HG02798 (cell line): Measurements from ENCODE around the gene PAK5.
"Not testable (repeated sequence)": the region's sequence is repeated elsewhere in the genome, so short reads cannot be mapped to it uniquely, and the experiment has no call there.

Source experiments
- ATAC-seq: cut with Tn5 transposase; IDR thresholded peaks from one replicate; pipeline ENCODE4 v1.9.1; 2021; ENCODE audit warnings: mild to moderate bottlenecking; ENCODE audit not compliant: unreplicated experiment, poor library complexity

The PAK5 gene

DNA sequence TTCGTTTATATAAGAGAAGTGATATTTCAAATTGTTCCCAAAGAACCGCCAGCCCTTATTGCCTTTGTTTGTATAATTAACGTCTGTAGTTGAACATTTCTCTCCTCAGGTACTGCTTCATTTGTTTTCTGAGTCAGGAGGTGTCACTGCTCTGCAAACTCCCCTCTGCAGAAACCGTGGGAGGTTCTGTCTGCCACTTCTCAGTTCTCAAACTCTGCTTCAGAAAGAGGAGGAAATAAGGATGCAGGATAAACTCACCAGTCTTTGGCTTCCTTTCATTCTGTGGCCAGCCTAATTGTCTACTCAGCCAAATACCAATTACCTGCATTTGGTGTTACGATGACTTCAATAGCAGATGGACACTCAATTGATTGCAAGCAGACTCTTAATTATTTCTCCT, 149.8 kb downstream of the PAK5 start:
- no peak for ATAC-seq

DNA sequence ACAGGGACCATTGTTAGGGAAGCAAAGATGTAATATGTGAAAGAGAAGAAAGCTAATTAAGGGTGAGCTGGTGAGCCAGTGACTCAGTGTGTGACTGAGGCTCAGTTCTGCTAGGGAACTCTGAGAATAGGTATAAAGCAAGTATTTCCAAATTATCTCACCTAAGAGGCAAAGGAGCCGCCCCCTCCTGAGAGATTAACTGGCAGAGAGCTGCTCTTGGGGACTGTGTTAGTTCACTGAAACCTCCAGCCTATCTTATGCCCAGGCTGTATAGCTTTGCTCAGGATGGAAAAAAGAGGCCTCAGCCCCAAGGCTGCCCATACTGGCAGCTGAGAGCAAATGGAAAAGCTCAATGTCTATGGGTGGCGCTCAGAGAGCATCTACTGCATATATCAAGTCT, 152.0 kb downstream of the PAK5 start:
- no peak for ATAC-seq

DNA sequence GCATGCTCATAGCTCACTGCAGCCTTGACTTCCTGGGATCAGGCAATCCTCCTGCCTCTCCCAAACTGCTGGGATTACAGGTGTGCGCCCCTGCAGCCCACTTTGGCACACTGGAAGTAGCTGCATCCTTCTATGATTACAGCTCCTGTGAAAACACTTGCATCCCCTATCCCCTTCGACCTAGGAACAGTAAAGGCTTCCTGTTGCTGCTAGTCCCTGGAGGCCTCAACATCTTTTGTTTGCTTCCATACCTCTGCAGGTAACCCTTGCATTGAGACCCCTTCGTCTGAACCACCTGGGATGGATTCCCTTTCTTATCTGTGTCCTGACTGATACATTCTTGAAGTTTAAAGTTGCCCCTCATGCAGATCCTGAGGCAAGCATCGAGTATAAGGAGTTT, 152.4 kb downstream of the PAK5 start:
- no peak for ATAC-seq

DNA sequence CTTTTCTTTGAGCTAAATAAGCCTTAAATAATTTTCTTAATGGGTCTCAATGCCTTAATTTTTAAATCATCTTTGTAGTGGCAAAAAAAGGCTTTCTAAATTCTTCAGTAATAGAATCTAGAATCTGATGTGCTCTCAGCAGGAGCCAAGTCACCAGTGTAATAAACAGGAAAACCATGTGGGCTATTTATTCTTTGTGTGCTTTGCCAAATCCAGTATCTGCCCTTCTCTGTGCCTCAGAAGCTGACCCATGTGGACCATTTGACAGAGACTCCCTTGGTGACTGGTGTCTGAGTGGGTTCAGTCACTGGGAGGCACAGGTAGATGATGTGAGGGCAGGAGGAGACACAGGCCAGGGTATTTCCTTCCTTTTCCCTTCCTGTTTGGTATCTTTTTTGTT, 152.9 kb downstream of the PAK5 start:
- no peak for ATAC-seq

DNA sequence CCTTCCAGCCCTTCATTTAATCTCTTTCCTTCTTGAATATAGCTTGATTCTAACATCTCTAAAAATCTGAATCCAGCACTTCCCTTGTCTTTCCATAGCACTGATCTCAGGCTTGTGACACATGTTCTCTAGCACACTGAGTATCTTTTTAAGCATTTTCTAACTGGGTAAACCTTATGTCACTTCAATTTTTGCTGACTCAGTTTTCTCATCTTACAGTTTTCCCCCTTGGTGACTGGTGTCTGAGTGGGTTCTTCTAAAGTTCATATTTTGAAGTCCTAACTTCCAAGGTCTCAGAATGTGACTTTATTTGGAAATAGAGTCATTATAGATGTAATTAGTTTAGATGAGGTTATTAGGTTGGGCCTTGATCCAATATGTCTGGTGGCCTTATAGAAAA, 153.9 kb downstream of the PAK5 start:
- no peak for ATAC-seq

DNA sequence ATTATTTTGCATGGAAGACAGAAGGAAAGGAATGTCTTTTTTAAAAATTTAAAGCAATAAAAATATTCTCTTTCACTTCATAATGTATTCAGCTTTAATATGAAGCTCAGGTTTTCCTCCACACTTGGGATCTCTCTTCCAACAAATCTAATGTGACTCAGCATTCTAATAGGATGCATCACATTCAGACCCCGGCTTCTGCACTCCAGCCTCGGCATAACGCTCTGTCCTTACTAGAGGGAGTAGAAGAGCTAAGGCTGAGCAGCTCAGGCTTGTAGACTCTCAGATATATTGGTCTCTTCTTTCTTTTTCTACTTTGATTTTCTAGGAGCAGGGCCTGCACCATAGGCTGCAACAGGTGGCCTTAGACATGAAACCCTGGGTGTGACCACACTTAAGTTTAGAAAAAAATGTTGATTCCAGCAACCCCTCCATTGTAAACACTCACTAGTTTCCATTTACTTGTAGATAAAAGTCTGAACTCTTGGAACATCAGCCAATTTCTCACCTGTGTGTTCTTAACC, 161.7 kb downstream of the PAK5 start:
- no peak for ATAC-seq

DNA sequence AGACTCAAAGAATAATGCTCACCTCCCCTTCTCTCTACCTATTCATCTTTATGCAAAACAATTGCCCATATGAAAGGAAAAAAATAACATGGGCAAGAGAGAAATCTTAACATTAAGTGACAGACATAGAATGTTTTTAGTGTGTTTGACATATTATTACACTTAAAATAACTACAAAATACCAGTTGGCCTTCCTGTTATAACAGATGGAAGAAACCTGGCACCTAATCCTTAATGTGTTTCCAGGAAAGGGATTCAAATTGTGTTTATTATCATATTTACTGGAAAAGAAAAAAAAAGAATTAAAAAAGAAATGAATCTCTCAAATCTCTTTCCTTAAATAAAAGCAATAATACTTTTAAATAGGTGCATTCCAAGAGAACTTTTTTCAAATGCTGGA, 165.9 kb downstream of the PAK5 start:
- ATAC-seq: no peak

DNA sequence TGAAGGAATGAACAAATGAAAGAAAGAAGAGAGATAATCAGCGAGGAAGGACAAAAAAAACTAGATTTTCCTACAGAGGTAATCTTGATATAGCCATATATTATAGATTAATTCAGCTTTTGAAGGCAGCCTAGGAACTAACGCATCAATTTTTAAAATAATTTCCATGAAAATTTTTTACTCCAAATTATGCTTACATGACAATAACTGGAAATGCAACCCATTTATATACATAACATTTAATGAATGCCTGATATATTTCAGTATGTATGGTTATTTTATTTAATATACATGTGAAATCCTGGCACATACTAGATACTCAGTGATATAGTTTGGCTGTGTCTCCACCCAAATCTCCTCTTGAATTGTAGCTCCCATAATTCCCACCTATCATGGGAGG, 166.8 kb downstream of the PAK5 start:
- no peak for ATAC-seq

DNA sequence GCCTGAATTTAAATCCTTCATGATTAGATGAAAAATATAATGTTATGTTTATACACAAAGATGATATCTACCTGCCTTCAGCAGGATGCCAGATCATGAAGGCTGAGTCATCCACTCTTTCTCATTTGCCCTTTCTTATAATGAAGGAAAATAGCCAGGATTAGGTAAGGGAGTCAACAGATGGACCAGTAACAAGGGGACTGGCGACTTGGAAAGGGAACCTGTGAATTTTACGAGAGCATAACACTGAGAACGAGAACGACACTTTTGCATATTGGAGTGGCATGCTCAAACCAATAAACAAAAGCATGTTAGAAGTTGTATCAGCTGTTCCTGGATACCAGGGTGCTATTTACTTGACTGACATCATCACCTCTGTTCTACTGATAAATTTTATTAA, 170.5 kb downstream of the PAK5 start:
- no peak for ATAC-seq

DNA sequence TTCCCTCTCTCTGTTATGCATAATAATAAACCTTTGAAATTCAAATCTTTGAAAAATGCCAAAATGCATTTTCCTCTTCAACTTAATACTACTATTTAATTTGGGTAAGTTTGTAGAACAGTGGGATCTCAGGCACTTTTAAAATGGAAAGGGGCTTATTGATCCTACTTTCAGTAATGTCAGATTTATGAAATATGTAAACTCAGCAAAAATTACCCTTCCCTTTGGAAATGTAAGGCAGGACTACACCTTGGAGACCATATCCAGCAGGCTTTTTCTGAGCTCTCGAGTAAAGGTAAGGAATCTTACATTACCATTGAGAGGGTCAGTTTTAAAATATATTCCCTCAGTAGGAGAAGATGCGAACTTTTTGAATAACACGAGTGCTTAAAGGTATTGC, 175.5 kb downstream of the PAK5 start:
- ATAC-seq: no peak

DNA sequence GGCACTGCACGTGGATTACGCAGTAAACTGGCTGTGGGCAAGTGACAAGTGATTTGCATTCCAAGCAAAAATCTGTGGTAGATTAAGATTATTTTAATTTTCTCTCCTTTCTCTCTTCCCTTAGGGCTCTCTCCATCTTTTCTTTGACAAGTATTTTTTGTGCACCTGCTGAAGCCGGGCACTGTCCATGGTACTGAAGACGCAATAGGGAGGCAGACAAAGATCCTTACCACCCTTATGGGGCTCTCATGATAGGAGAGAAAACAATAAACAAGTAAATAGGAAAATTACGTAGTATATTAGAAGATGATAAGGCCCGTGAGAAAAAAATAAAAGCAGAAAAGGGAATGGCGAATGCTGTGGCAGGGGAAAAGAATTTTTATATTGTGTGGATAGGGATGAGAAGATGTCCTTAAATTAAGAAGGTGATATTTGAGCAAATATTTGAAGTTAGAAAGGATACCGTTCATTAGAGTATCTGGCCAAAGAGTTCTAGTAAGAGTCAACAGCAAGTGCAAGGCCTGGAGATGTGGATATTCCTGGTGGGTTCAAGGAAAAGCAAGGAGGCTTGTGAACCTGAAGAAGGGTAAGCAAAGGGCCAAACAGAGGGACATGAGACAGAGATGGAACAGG, 178.5 kb downstream of the PAK5 start:
- no peak for ATAC-seq

DNA sequence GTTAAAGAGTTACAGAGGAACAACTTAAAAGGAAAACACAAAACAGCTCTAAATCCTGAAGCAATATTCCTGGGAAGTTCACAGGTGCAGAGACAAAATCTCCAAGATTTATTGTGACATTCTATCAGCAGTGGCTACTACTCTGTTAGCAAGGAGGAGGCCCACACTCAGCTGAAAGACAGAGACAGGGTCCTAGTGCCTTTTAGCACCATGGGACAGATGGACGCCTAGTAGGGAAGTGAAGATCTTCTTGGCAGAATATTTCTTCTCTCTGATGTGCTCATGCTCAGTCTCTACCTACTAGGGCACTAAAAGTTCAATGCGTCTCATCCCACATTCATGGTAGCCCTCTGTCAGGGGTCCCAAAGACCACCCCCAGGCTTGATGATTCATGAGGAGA, 191.1 kb downstream of the PAK5 start:
- ATAC-seq: no peak

DNA sequence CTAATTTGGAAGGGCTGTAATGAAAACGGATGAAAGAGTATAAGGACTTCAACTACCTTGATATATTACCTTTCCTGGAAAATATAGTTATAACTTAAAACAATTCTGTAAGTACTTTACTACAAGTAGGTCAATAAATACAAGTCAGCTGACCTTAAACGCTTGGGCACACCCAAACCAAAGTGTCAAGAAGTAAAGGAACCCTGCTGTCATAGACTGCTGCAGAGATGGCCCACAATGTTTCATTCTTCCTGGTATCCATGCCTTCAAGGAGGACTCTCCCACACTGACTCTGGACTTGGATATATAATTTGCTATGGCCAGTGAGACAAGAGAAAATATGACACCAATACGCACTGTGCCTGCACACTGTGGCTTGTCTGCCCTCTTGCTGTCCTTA, 192.5 kb downstream of the PAK5 start:
- no peak for ATAC-seq

DNA sequence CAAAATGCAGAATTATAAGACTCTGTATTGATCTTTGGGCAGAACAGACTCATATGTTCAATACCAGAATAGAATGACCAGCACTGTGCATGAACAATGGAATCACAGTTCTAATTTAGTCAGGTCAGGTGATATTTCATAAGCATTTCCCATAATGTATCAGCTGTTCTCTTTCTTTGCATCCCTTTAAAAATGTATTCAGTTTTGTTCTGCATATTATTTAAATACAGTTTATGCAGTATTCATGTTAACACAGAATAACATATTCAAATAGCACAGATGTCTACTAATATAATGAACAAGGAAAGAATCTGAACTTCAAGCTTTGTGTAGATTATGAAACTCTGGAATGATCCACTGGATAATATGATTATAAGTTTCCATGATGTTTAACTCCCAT, 196.0 kb downstream of the PAK5 start:
- ATAC-seq: no peak

DNA sequence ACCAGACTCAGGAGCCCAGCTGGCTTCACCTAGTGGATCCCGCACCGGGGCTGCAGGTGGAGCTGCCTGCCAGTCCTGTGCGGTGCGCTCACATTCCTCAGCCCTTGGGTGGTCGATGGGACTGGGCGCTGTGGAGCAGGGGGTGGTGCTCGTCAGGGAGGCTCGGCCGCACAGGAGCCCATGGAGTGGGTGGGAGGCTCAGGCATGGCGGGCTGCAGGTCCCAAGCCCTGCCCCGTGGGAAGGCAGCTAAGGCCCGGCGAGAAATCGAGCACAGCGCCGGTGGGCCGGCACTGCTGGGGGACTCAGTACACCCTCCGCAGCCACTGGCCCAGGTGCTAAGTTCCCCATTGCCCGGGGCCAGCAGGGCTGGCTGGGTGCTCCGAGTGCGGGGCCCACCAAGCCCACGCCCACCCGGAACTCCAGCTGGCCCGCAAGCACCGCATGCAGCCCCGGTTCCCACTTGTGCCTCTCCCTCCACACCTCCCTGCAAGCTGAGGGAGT, 197.3 kb downstream of the PAK5 start:
- not testable (repeated sequence) for ATAC-seq

DNA sequence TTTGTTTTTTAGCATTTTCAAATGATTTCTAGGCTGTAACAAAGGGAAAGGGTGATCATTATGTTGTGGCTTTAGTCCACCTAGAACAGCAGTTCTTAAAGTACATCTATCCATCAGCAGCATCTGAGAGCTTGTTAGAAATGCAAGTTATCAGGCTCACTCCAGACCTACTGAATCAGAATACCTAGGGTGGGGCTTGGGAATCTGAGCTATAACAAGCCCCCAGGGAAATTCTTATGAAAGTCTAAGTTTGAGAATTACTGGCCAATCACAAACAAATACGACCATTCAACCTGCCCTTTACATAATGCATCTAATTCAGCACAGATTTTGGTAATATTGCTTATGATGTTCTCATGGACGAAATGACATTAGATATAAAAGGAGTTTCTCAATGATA, 201.0 kb downstream of the PAK5 start:
- no peak for ATAC-seq

DNA sequence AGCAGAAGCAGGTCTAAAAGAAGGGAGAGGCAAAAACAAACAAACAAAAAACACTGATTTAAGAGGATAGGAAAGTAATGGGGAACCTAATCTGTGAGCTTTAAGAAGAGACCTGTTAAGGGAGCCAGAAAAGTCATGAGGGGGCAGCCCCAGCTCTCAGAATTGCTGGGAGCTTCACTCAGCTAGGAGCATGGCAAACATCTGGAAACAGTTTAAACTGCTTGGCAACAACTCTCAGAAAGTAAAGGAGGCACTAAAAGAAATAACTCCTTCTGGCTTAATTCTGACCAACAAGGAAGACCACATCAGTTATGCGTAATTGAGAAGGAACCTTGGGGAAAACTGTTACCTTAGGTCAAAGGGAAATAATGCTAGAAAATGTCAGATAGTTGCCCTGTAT, 203.1 kb downstream of the PAK5 start:
- ATAC-seq: no peak

DNA sequence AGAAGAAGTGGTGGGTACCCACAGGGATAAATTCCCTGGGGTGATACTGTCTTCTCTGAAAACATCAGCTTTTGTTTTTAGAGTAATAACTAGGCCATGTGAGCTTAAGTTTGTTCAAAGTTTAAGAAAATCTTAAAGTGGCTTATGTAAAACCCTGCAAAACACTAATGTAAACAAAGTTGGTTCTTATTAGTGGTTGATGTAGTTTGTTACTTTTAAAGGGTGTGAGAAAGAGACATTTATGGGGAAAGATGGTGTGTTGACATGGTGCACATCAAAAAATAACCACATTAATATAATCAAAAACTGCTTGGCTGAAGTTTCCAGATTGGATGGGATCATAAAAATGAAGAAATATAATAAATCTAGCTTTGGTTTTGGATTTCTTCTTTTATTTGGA, 204.5 kb downstream of the PAK5 start:
- no peak for ATAC-seq

DNA sequence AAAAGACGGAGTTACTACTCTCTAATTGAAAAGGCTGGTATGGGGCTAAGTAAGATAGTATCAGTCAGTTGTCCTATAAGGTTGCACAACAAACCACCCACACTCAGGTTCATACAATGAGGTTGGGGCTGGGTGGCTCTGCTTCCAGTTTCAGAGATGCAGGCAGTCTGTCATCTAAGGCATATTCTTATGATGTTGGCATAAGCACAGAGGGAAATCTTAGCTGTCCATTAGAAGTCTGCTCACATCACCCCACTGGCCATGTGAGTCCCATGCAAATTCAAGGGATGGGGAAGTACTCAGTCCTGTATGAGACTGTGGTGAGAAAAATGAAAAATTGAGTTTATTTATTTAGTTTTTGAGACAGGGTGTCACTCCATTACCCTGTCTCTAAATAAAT, 205.9 kb downstream of the PAK5 start:
- ATAC-seq: no peak

DNA sequence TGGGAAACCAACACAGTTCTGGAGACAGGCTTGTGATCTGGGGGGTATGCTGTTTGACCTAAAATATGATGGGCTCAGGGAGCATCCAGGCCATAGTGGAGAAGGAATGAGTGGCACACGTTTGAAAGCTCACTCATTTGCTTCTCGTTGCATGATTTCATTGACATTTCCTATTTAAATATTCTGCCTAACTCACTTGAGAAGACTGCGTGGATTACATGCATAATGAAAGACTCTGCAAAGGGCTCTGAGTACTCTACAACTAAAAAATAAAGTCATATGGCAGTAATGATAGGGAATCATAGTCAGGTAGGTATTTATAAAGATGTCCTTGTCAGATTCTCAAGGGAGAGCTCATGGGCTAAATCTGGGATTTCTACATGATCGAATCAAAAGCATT, 206.6 kb downstream of the PAK5 start:
- ATAC-seq: no peak

DNA sequence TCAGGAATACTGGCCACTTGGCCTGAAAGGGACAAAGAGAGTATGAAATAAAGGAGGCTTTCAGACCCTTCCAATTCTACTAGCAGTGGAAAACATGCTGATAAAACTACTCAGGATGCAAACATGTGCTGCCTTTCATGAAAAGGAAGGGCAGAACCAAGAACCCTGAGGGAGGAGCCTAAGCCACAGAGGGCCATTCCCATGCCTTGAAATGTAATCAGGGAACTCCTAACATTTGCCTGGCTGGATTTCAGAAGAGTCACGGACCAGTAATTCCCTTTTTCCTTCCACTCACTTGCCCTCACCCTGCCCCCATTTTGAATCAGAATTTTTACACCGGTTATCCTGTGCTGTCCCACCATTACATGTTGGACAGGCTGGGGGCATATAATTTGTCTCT, 208.3 kb downstream of the PAK5 start:
- no peak for ATAC-seq

DNA sequence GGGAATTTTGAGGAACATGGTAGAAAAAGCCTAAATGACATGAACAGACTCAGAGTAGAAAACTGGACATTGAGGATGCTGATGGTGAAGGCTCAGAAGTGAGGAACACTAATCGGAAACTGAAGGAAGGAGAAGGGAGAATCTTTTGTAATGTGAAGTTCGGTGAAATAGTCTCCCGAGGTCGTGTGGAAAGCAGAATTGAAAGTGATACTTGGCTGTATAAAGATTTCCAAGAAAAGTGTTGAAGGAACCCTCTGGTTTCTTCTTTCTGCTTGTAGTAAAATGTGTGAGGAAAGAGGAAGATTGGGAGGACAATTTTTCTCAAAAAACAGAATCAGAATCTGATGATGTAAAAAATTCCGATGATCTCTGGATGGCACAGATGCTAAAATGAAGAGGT, 209.0 kb downstream of the PAK5 start:
- no peak for ATAC-seq

DNA sequence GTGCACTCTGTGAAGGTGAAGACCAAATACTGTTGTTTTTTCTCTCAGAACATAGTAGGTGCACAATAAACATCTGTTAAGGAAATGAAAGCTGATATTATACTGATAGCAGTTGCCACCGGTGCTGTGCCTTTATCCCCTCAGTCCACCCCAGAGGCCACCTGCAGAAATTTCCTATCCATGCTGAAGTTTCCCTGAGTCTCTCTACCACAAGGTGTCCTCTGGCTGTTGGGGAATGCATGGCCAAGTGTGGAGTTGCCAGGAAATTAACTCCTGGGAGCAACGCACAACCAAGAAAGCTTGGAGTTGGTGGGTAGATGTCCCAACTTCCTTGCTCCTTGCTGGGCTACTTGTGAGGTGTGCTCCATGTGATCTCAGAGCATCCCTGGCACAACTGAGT, 210.3 kb downstream of the PAK5 start:
- ATAC-seq: no peak
